Bronchial epithelial cell (primary cell): ENCODE measurements around the gene RSPH1. TPM values are rescaled to one million over a fixed set of nuclear protein-coding genes. Genes with fewer than 3 reads are reported as not detected.

Experiments used
- DNase-seq: peaks from one replicate; pipeline ENCODE4 v3.0.0-alpha.2; 2010; ENCODE audit warnings: low read depth
- FAIRE-seq: peaks from 2 replicates; lab custom pipeline; 2011; peaks lifted over from hg19 to GRCh38; lab: Jason Lieb, UNC
- H3K27me3 ChIP-seq: 2 replicates; pipeline ENCODE4 v1.5.1; 2011; ENCODE audit warnings: low read length; ENCODE audit not compliant: control insufficient read depth, insufficient read depth
- H3K36me3 ChIP-seq: 2 replicates; pipeline ENCODE4 v1.5.1; 2011; ENCODE audit warnings: low read length; ENCODE audit not compliant: control insufficient read depth, insufficient read depth
- H3K4me3 ChIP-seq: 2 replicates; pipeline ENCODE4 v1.5.1; 2011; ENCODE audit warnings: mild to moderate bottlenecking, low read depth, low read length, control low read depth
- CTCF ChIP-seq: IDR thresholded peaks from 2 replicates; pipeline ENCODE4 v1.5.1; 2011; ENCODE audit warnings: mild to moderate bottlenecking, moderate library complexity, low read length, control low read depth, inconsistent platforms; ENCODE audit not compliant: insufficient read depth, severe bottlenecking
- total RNA-seq: library from RNA; depleted of rRNA; stranded (reverse); fragments of >200 nt; gene quantifications from 2 replicates; pipeline ENCODE4 v1.2.1, GENCODE V29; 2014

The RSPH1 gene
- total RNA-seq, 1 donor from 2014 or later, result under 0.01 TPM

- H3K4me3 ChIP-seq, result no peak overlapping the region
- DNase-seq (no peak), FAIRE-seq (peak; percentile 79)
- no peaks in the 10 kb centered on the region for H3K36me3 ChIP-seq
- H3K27me3 ChIP-seq, result peaks cover 1% of the 10 kb centered on the region
- TF ChIP-seq CTCF, result no peak
These were observed 48.3 kb downstream of the RSPH1 start for GRCh38 chr21:42447732-42448131.

- DNase-seq (no peak), FAIRE-seq (no peak)
- Histone ChIP-seq H3K4me3 (no peak overlapping the region), H3K36me3 (no peaks in the 10 kb centered on the region), H3K27me3 (peaks cover 1% of the 10 kb centered on the region)
- no peak for TF ChIP-seq CTCF
These were observed 48.8 kb downstream of the RSPH1 start for GRCh38 chr21:42447182-42447581.

- TF ChIP-seq CTCF, result no peak
- no peak for FAIRE-seq
- no peak overlapping the region for H3K4me3 ChIP-seq
These were observed 49.5 kb downstream of the RSPH1 start for GRCh38 chr21:42446531-42446930.

GRCh38 chr21:42445311-42445710 lies 50.7 kb downstream of the RSPH1 start:
- no peak for DNase-seq
- Histone ChIP-seq H3K36me3 (no peaks in the 10 kb centered on the region), H3K27me3 (peaks cover 1% of the 10 kb centered on the region), H3K4me3 (no peak overlapping the region)
- no peak for FAIRE-seq
- no peak for TF ChIP-seq CTCF

More at GRCh38 chr21:42446531-42446930, 49.5 kb downstream of the RSPH1 start:
- Histone ChIP-seq H3K36me3 (no peaks in the 10 kb centered on the region), H3K27me3 (peaks cover 1% of the 10 kb centered on the region)
- no peak for DNase-seq

- H3K4me3 ChIP-seq, result no peak overlapping the region
- no peak for TF ChIP-seq CTCF
- DNase-seq (no peak), FAIRE-seq (no peak)
- H3K36me3 ChIP-seq, result no peaks in the 10 kb centered on the region
- peaks cover 1% of the 10 kb centered on the region for H3K27me3 ChIP-seq
These were observed 51.3 kb downstream of the RSPH1 start for GRCh38 chr21:42444745-42445059.

GRCh38 chr21:42443876-42444744 lies 51.9 kb downstream of the RSPH1 start:
- no peak for FAIRE-seq

More at GRCh38 chr21:42443876-42444744, 51.9 kb downstream of the RSPH1 start:
- Histone ChIP-seq H3K36me3 (no peaks in the 10 kb centered on the region), H3K4me3 (no peak overlapping the region), H3K27me3 (peaks cover 1% of the 10 kb centered on the region)
- no peak for DNase-seq
- TF ChIP-seq CTCF, result no peak
